Thoracic aorta (tissue), 2 donors: Measurements from ENCODE around the gene SIX3. TPM values are rescaled to one million over a fixed set of nuclear protein-coding genes. Genes with fewer than 3 reads are reported as not detected.

Experiments
- ATAC-seq: fragments of 150-250 bp; one replicate; pipeline ENCODE4 v1.8.0; 2017; ENCODE audit warnings: low read depth; ENCODE audit not compliant: insufficient number of reproducible peaks, low FRiP score
- DNase-seq: peaks from one replicate; pipeline ENCODE4 v3.0.0-alpha.2; 2020; ENCODE audit warnings: low spot score
- H3K27ac ChIP-seq, 2 donors: fragments of 200-600 bp; sonication (generic); 1 replicate in 1 of 2; 2 replicates in 1 of 2; pipeline ENCODE4 v1.5.1; 2016; ENCODE audit warnings: mild to moderate bottlenecking in 2 of 2, moderate library complexity in 2 of 2
- H3K27me3 ChIP-seq: fragments of 200-600 bp; sonication (generic); replicated peaks from 2 replicates; pipeline ENCODE4 v1.6.0; 2016; ENCODE audit warnings: mild to moderate bottlenecking; ENCODE audit not compliant: insufficient read depth
- H3K36me3 ChIP-seq: fragments of 200-600 bp; sonication (generic); one replicate; pipeline ENCODE4 v1.5.1; 2016
- H3K4me1 ChIP-seq, 2 donors: fragments of 200-600 bp; sonication (generic); 1 replicate in 1 of 2; 2 replicates in 1 of 2; pipeline versions ENCODE4 v1.5.1 to v1.6.0; 2016; ENCODE audit warnings: low read depth in 2 of 2, mild to moderate bottlenecking in 1 of 2; ENCODE audit not compliant: control insufficient read depth in 1 of 2
- H3K4me3 ChIP-seq: fragments of 200-600 bp; sonication (generic); 2 replicates; pipeline ENCODE4 v1.5.1; 2016; ENCODE audit warnings: mild to moderate bottlenecking
- H3K9me3 ChIP-seq: fragments of 200-600 bp; sonication (generic); 2 replicates; pipeline ENCODE4 v1.5.1; 2016
- total RNA-seq, 2 donors: library from RNA; depleted of rRNA; stranded (reverse); fragments of >200 nt; gene quantifications; one replicate each; pipeline versions ENCODE4 v1.1.0 to v1.2.3, GENCODE V29; 2016
- TF ChIP-seq, protein P1 (sequence below): fragments of 200-600 bp; sonication (generic); IDR thresholded peaks from one replicate; pipeline ENCODE4 v1.5.1; 2019; ENCODE audit warnings: antibody characterized with exemption

Gene SIX3
- total RNA-seq, 2 donors from 2014 or later, result 0.14 TPM; not detected in 1

DNA sequence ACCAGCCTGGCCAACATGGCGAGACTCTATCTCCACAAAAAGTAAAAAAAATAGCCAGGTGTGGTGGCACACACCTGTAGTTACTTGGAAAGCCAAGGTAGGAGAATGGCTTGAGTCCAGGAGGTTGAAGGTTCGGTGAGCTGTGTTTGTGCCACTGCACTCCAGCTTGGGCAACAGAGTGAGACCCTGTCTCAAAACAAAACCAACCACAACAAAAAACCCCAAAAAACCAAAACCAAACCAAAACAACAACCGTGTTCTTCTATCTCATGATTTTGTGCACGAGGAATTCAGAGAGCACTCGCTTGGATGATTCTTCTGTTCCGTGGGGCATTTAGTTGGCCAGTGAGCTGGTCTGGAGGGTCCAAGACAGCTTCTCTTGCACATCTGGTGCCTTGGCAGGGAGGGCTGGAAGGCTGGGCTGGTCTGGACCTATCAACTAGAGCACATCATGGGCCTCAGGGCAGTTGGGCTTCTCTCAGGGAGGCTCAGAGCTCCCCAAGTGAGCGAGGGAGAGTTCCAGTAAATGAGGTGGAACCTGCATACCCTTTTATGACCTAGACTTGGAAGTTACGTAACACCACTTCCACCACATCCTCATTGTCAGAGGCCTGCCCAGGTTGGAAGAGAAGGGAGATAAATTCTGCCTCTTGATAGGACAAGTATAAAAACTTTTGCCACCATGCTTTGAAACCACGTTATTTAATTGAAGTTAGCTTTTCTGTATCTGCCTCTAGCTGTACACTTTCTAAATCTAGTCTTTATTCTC, 42.5 kb downstream of the SIX3 start:
- Histone ChIP-seq H3K36me3 (no peaks in the 10 kb centered on the region), H3K27ac (no peak overlapping the region), H3K27me3 (no peaks in the 10 kb centered on the region), H3K9me3 (peaks cover 7% of the 10 kb centered on the region), H3K4me3 (no peak overlapping the region), H3K4me1 (no peaks in the 10 kb centered on the region)
- DNase-seq (no peak), ATAC-seq (no peak)
- TF ChIP-seq, protein P1, sequence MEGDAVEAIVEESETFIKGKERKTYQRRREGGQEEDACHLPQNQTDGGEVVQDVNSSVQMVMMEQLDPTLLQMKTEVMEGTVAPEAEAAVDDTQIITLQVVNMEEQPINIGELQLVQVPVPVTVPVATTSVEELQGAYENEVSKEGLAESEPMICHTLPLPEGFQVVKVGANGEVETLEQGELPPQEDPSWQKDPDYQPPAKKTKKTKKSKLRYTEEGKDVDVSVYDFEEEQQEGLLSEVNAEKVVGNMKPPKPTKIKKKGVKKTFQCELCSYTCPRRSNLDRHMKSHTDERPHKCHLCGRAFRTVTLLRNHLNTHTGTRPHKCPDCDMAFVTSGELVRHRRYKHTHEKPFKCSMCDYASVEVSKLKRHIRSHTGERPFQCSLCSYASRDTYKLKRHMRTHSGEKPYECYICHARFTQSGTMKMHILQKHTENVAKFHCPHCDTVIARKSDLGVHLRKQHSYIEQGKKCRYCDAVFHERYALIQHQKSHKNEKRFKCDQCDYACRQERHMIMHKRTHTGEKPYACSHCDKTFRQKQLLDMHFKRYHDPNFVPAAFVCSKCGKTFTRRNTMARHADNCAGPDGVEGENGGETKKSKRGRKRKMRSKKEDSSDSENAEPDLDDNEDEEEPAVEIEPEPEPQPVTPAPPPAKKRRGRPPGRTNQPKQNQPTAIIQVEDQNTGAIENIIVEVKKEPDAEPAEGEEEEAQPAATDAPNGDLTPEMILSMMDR, result no peak

DNA sequence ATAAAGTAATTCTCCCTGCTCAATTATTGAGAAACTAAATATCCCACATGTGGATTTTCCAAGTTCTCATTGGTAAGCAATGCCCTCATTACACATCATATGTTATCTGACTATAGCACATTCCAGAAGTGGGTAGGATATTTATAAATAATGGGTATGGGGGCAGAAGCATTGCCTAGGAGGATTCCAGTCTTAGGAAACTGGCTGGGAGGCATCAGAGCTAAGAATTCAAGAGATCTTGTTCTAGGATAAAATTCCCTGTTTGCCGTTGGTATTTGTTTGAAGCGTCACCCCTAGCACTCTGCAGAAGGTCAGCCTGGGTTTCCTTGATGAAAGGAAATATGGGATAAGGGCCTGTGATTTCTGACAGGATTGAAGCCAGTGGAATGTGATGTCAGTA, 47.7 kb downstream of the SIX3 start:
- ATAC-seq (no peak), DNase-seq (no peak)
- no peak overlapping the region for H3K4me3 ChIP-seq
- no peaks in the 10 kb centered on the region for H3K27me3 ChIP-seq
- H3K36me3 ChIP-seq, result no peaks in the 10 kb centered on the region
- H3K27ac ChIP-seq, result no peak overlapping the region
- TF ChIP-seq, protein P1, result no peak
- H3K4me1 ChIP-seq, result no peaks in the 10 kb centered on the region
- peaks cover 7% of the 10 kb centered on the region for H3K9me3 ChIP-seq

DNA sequence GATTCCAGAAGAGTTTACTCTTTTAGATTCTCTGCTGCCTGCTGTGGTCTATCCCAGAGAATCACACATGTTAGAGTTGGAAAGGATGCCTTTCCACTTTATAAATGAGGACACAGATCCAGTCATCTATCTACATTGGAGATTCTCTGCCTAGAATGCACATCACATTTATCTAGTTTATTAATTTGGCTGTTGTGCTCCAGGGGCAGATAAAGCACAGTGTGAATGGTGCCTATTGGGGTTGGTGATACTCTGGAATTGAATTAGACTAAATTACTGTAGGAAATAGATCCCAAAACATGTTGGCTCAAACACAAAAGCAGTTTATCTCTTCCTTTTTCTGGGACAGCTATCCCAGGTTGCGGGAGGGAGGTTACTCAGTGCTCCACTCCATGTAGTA, 52.9 kb downstream of the SIX3 start:
- no peak for ATAC-seq
- no peak for DNase-seq
- Histone ChIP-seq H3K4me1 (no peaks in the 10 kb centered on the region), H3K4me3 (no peak overlapping the region), H3K27me3 (no peaks in the 10 kb centered on the region), H3K36me3 (no peaks in the 10 kb centered on the region), H3K9me3 (no peaks in the 10 kb centered on the region), H3K27ac (no peak overlapping the region)
- TF ChIP-seq, protein P1, result no peak

Other genes starting within 250 kb of the SIX3 start
- gene SIX2, start 67.8 kb downstream of the SIX3 start, total RNA-seq, result 10 to 100 TPM in 1 of 2 donors, 1 to 10 TPM in 1; 6.6 to 13.5 TPM